Ishikawa (cell line): ENCODE results near the gene TBX20.

Experiments
- CEBPB ChIP-seq: IDR thresholded peaks from 2 replicates; pipeline ENCODE4 v1.6.1; 2012
- EP300 ChIP-seq: IDR thresholded peaks from 2 replicates; pipeline ENCODE4 v1.6.1; 2012; ENCODE audit warnings: borderline replicate concordance
- TCF12 ChIP-seq: IDR thresholded peaks from 2 replicates; pipeline ENCODE4 v1.6.1; 2012; ENCODE audit warnings: low read depth

GRCh38 chr7:35252612-35253459 is 1.1 kb downstream of the TBX20 start:
- TF ChIP-seq EP300: no peak
- no peak for TF ChIP-seq TCF12
- TF ChIP-seq CEBPB: no peak
